Stomach (tissue), 9 donors: ENCODE measurements around the gene TBX2. TPM values are rescaled to one million over a fixed set of nuclear protein-coding genes. Genes with fewer than 3 reads are reported as not detected.

Experiments
- DNase-seq, 2 donors: peaks; one replicate each; pipeline versions ENCODE4 v3.0.0 to v3.0.0-alpha.2; 2013 to 2019
- H3K27ac ChIP-seq, 5 donors: fragments of 200-600 bp in 4 of 5; sonication (generic) in 4 of 5; one replicate each; pipeline ENCODE4 v1.5.1; 2013 to 2019; ENCODE audit warnings: mild to moderate bottlenecking in 1 of 5, moderate library complexity in 1 of 5
- H3K27me3 ChIP-seq, 3 donors: fragments of 200-600 bp; sonication (generic); one replicate each; pipeline ENCODE4 v1.5.1; 2017 to 2019; ENCODE audit warnings: mixed run types in 1 of 3
- H3K36me3 ChIP-seq, 4 donors: fragments of 200-600 bp; sonication (generic); 1 replicate in 3 of 4; 2 replicates in 1 of 4; pipeline ENCODE4 v1.5.1; 2016 to 2019
- H3K4me1 ChIP-seq, 4 donors: fragments of 200-600 bp; sonication (generic); one replicate each; pipeline ENCODE4 v1.5.1; 2016 to 2019
- H3K4me3 ChIP-seq, 4 donors: fragments of 200-600 bp; sonication (generic) in 3 of 4; one replicate each; pipeline ENCODE4 v1.5.1; 2016 to 2019; ENCODE audit warnings: mild to moderate bottlenecking in 1 of 4
- H3K9me3 ChIP-seq, 4 donors: fragments of 200-600 bp; sonication (generic); one replicate each; pipeline ENCODE4 v1.5.1; 2016 to 2019
- EP300 ChIP-seq: sonication (generic); formaldehyde crosslinking; IDR thresholded peaks from one replicate; pipeline ENCODE4 v1.6.1; 2017; ENCODE audit warnings: antibody characterized with exemption
- POLR2A ChIP-seq, 4 donors: fragments of 450-650 bp; IDR thresholded peaks; one replicate each; pipeline ENCODE4 v1.6.1; 2016; ENCODE audit warnings: antibody characterized with exemption in 4 of 4, control low read depth in 2 of 4, mild to moderate bottlenecking in 1 of 4, moderate library complexity in 1 of 4
- POLR2AphosphoS5 ChIP-seq, 3 donors: sonication (generic); formaldehyde crosslinking; IDR thresholded peaks; one replicate each; pipeline ENCODE4 v1.6.1; 2016; ENCODE audit warnings: antibody characterized with exemption in 3 of 3
- WGBS, 5 donors: extraction: QIAGEN DNeasy Blood & Tissue Kit in 3 of 5; methylation state at CpG; one replicate each; pipeline versions ENCODE4 v1.1.5 to v1.1.7; 2013 to 2018; 5-methylcytosine and 5-hydroxymethylcytosine counted together
- intact Hi-C: fragments of 100-400 bp; cut with DNase I; formaldehyde crosslinking; loops from one replicate; pipeline ENCODE4 v1.15.1; 2023; ENCODE audit warnings: low total_unique reads
- polyA plus RNA-seq, 3 donors: library from polyadenylated mRNA; stranded (reverse); fragments of 200-250 nt; gene quantifications; one replicate each; pipeline ENCODE4 v1.2.3, GENCODE V29; 2013
- total RNA-seq, 5 donors: library from RNA; depleted of rRNA; stranded (reverse); fragments of >200 nt; gene quantifications; one replicate each; pipeline versions ENCODE4 v1.1.0 to v1.2.3, GENCODE V29; 2014 to 2016
- TF ChIP-seq, protein P1 (sequence below), 7 experiments: fragments of 450-650 bp in 4 of 7; fragments of 200-600 bp in 3 of 7; sonication (generic) in 3 of 7; IDR thresholded peaks; one replicate each; pipeline ENCODE4 v1.5.1; 2016 to 2019; ENCODE audit warnings: antibody characterized with exemption in 7 of 7, control low read depth in 2 of 7, mild to moderate bottlenecking in 1 of 7
- donor health status: healthy with polysubstance abuse.
- donor health status: Bipolar disorder and iron deficiency.
- donor health status: healthy.

TBX2 gene
- total and polyA plus RNA-seq, 8 donors: 0.58 to 31.6 (median 22.1) TPM

DNA sequence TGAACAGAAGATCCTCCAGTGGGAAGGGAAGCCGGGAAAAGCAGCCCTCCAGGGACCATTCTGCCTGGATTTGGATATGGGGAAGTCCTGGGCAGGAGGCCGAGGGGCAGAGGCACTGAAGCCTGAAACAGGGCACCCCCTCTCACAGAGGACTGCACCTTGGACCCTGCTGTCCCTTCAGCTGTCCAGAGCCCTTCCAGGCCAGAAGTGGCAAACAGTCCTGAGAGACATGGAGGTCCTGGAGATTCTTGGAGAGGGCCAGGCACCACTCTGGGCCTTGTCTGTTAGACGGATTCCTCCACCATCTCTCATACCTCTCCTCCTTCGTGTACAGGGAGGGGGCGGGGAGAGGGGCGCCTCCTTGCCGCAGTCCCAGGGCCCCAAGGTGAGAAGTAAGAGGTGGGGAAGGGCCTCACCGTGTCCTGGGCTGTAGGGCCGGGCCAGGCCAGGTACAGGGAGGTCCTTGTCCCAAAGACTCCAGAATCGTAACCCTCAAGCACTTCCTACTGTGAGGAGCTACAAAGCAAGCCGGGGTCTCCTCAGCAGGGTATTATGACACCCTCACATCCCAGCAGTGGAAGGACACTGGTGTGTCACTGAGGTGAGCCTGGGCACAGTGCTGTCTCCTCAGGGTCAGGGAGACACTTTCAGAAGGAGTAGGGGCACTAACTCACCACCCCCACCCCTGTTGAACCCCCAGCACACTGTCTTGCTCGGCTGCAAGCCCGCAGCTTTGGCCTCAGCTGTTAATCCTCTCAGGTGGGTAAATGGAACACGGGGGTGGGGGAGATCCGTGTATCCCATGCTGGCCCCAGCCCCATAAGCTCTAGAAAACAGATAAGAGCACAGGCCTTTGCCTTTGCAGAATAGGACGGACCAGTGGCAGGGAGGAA is 16.6 kb upstream of the TBX2 start:
- Histone ChIP-seq H3K36me3 (no peaks in the 10 kb centered on the region), H3K4me1 (no peaks in the 10 kb centered on the region), H3K27ac (no peak overlapping the region), H3K4me3 (no peak overlapping the region), H3K9me3 (no peaks in the 10 kb centered on the region), H3K27me3 (no peaks in the 10 kb centered on the region)
- intact Hi-C loops: no loop called here
- no peak for TF ChIP-seq POLR2A (IDR thresholded peaks at IDR 0.05)
- TF ChIP-seq, protein P1, sequence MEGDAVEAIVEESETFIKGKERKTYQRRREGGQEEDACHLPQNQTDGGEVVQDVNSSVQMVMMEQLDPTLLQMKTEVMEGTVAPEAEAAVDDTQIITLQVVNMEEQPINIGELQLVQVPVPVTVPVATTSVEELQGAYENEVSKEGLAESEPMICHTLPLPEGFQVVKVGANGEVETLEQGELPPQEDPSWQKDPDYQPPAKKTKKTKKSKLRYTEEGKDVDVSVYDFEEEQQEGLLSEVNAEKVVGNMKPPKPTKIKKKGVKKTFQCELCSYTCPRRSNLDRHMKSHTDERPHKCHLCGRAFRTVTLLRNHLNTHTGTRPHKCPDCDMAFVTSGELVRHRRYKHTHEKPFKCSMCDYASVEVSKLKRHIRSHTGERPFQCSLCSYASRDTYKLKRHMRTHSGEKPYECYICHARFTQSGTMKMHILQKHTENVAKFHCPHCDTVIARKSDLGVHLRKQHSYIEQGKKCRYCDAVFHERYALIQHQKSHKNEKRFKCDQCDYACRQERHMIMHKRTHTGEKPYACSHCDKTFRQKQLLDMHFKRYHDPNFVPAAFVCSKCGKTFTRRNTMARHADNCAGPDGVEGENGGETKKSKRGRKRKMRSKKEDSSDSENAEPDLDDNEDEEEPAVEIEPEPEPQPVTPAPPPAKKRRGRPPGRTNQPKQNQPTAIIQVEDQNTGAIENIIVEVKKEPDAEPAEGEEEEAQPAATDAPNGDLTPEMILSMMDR (IDR thresholded peaks at IDR 0.05): no peak
- no peak for TF ChIP-seq EP300
- TF ChIP-seq POLR2AphosphoS5 (IDR thresholded peaks at IDR 0.05): no peak
- no peak for DNase-seq
- WGBS, 5 donors: 87 to 93% (median 90%) methylated on average over 15 to 16 of the region's 16 CpGs

DNA sequence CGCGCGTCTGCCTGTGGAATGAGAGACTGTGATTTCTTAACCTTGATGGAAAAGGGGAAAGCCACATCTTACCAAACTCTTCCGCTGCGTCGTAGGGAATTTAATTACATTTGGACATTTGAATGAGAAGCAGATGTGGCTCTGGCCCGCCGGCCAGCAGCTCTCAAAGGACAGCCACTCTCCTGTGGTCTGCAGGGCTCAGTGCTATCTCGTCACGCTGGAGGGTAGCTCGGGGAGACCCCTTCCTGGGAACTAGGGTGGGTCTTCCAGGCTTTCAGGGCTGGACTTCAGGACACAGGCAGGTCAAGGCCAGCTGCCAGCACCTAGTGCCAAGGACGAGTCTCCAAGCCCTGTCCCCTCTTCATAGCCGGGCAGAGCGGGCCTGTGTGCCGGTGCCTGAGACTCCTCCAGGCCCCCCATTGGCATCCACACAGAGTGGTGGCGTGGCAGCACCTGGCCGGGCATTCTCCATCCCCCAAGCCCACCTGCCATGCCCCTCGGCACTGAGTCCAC is 15.9 kb upstream of the TBX2 start:
- Histone ChIP-seq H3K27ac (no peak overlapping the region), H3K27me3 (no peaks in the 10 kb centered on the region), H3K9me3 (no peaks in the 10 kb centered on the region), H3K4me3 (no peak overlapping the region), H3K36me3 (no peaks in the 10 kb centered on the region), H3K4me1 (no peaks in the 10 kb centered on the region)
- 75 to 91% (median 88%) methylated on average over 17 to 18 of the region's 18 CpGs for WGBS, 5 donors
- intact Hi-C loops: no loop called here
- TF ChIP-seq POLR2AphosphoS5 (IDR thresholded peaks at IDR 0.05) (peak in 1 of 3 donors; percentile 5), POLR2A (IDR thresholded peaks at IDR 0.05) (no peak), EP300 (no peak)
- TF ChIP-seq, protein P1 (IDR thresholded peaks at IDR 0.05): no peak
- peak in 1 of 2 donors; percentile 41 for DNase-seq

DNA sequence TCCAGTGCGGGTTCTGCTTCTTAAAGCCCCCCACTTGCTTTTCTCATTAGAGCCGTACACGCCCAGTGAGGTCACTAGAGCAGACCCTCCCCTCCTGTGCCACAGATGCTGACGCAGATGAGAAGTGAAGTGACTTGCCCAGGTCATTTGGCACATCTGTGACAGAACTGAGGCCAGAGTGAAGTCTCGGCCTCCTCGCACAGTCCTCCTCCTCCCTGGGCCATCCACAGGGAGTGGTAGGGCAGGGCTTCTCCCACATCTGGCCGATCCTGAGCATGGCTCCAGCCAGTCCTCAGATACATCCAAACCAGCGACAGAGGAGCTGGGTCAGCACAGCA is 15.3 kb upstream of the TBX2 start:
- no peak overlapping the region for H3K27ac ChIP-seq
- no peaks in the 10 kb centered on the region for H3K36me3 ChIP-seq
- 93 to 96% (median 95%) methylated on average over 5 to 8 of the region's 8 CpGs for WGBS, 5 donors
- H3K27me3 ChIP-seq: peaks cover 0 to 3% (median 0%) of the 10 kb centered on the region in 3 donors
- DNase-seq: no peak
- H3K4me1 ChIP-seq: peaks cover 0 to 2% (median under 1%) of the 10 kb centered on the region in 4 donors
- no peak overlapping the region for H3K4me3 ChIP-seq
- no peak for TF ChIP-seq POLR2A (IDR thresholded peaks at IDR 0.05)
- TF ChIP-seq EP300: no peak
- TF ChIP-seq POLR2AphosphoS5 (IDR thresholded peaks at IDR 0.05): no peak
- TF ChIP-seq, protein P1 (IDR thresholded peaks at IDR 0.05): no peak
- H3K9me3 ChIP-seq: no peaks in the 10 kb centered on the region
- intact Hi-C loops: no loop called here

DNA sequence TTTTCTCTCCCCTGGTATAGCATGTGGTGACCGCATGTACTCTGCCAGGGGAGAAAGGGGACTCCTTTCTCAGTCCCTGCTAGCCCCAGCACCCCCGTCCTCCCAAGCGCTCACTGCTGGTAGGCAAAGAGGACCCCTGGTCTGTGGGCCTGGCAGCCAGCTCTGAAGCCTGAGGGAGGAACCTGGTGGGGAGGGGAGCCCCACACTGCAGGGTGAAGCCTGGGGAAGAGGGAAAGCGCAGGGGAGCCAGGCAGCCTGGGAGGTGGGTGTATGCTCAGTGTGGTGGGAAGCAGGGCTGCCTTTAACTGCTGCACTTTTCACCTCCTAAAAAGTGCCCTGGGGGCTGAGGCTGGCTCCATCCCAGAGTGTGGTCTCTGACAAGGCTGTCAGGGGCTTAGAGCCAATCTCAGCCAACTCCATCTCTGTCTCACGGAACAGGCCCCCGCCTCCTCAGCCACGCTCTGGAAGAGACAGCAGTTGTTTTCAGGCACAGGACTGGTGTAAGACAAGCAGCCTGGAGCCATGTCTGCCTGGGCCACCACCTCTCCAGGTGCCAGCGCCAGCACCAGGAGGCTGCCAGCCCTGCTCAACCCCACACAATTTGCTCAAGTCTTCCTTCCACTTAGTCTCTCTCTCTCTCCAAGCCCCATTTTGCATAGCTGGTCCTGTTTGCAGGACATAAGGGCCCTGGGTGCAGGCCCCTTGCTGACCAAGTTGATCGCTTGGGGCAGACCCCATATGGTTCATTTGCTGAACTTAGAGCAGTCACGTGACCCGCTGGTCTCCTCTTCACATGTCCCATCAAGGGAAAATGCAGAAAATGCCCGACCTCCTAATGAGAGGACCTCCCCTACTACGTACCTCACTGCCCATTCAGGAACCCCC is 14.7 kb upstream of the TBX2 start:
- no peak overlapping the region for H3K27ac ChIP-seq
- H3K4me1 ChIP-seq: peaks cover 4 to 8% (median 6%) of the 10 kb centered on the region in 4 donors
- TF ChIP-seq EP300: no peak
- TF ChIP-seq POLR2AphosphoS5 (IDR thresholded peaks at IDR 0.05): no peak
- TF ChIP-seq POLR2A (IDR thresholded peaks at IDR 0.05): no peak
- TF ChIP-seq, protein P1 (IDR thresholded peaks at IDR 0.05): no peak

More for the DNA sequence above, 14.7 kb upstream of the TBX2 start:
- intact Hi-C loops: no loop called here
- no peak overlapping the region for H3K4me3 ChIP-seq
- 87 to 98% (median 93%) methylated on average over 13 of the region's 13 CpGs for WGBS, 5 donors
- no peaks in the 10 kb centered on the region for H3K36me3 ChIP-seq
- no peaks in the 10 kb centered on the region for H3K9me3 ChIP-seq
- no peak for DNase-seq
- peaks cover 0 to 10% (median 0%) of the 10 kb centered on the region in 3 donors for H3K27me3 ChIP-seq
